ENCODE results near the gene VAPB. TPM values are rescaled to one million over a fixed set of nuclear protein-coding genes. Genes with fewer than 3 reads are reported as not detected.
"Not testable (repeated sequence)": the region's sequence is repeated elsewhere in the genome, so short reads cannot be mapped to it uniquely, and the experiment has no call there.

The VAPB gene
- total RNA-seq, 1 donor from 2014 or later = 11.1 TPM

GRCh38 chr20:58361481-58362205 lies 27.4 kb upstream of the VAPB start:
- no peaks in the 10 kb centered on the region for H3K4me1 ChIP-seq
- no peak overlapping the region for H3K27ac ChIP-seq
- no peaks in the 10 kb centered on the region for H3K27me3 ChIP-seq
- TF ChIP-seq CTCF (IDR thresholded peaks at IDR 0.05) = no peak
- H3K4me3 ChIP-seq = no peak overlapping the region
- intact Hi-C loops (cut with DNase I) = no loop called here
- DNase-seq (ENCODE audit: low spot score in 2 of 2) = no peak
- H3K9me3 ChIP-seq = no peaks in the 10 kb centered on the region
- H3K36me3 ChIP-seq = peaks cover 8 to 32% of the 10 kb centered on the region in 2 donors

GRCh38 chr20:58362206-58362516 lies 26.9 kb upstream of the VAPB start:
- H3K27me3 ChIP-seq = no peaks in the 10 kb centered on the region
- H3K27ac ChIP-seq = no peak overlapping the region
- H3K9me3 ChIP-seq = no peaks in the 10 kb centered on the region
- no peak for TF ChIP-seq CTCF (IDR thresholded peaks at IDR 0.05)
- H3K4me1 ChIP-seq = no peaks in the 10 kb centered on the region
- intact Hi-C loops (cut with DNase I) = no loop called here
- peaks cover 8 to 27% of the 10 kb centered on the region in 2 donors for H3K36me3 ChIP-seq
- no peak overlapping the region for H3K4me3 ChIP-seq
- no peak for DNase-seq (ENCODE audit: low spot score in 2 of 2)

GRCh38 chr20:58362970-58363369 lies 26.1 kb upstream of the VAPB start:
- no peak for TF ChIP-seq CTCF (IDR thresholded peaks at IDR 0.05)
- Histone ChIP-seq H3K4me3 (no peak overlapping the region), H3K36me3 (peaks cover 11 to 22% of the 10 kb centered on the region in 2 donors), H3K27me3 (no peaks in the 10 kb centered on the region), H3K9me3 (no peaks in the 10 kb centered on the region), H3K27ac (no peak overlapping the region), H3K4me1 (no peaks in the 10 kb centered on the region)
- intact Hi-C loops (cut with DNase I) = no loop called here
- DNase-seq (ENCODE audit: low spot score in 2 of 2) = no peak

- H3K9me3 ChIP-seq = no peaks in the 10 kb centered on the region
- intact Hi-C loops (cut with DNase I) = no loop called here
- no peak for TF ChIP-seq CTCF (IDR thresholded peaks at IDR 0.05)
- H3K27ac ChIP-seq = no peak overlapping the region
- H3K27me3 ChIP-seq = no peaks in the 10 kb centered on the region
- H3K36me3 ChIP-seq = peaks cover 3 to 5% of the 10 kb centered on the region in 2 donors
- no peak overlapping the region for H3K4me3 ChIP-seq
- no peak for DNase-seq (ENCODE audit: low spot score in 2 of 2)
- no peaks in the 10 kb centered on the region for H3K4me1 ChIP-seq
Observed at GRCh38 chr20:58366866-58367265, 22.2 kb upstream of the VAPB start.

GRCh38 chr20:58372806-58373205 lies 16.2 kb upstream of the VAPB start:
- Histone ChIP-seq H3K36me3 (no peaks in the 10 kb centered on the region), H3K4me3 (no peak overlapping the region), H3K27ac (no peak overlapping the region), H3K4me1 (no peaks in the 10 kb centered on the region), H3K27me3 (no peaks in the 10 kb centered on the region), H3K9me3 (no peaks in the 10 kb centered on the region)
- no peak for DNase-seq (ENCODE audit: low spot score in 2 of 2)
- no peak for TF ChIP-seq CTCF (IDR thresholded peaks at IDR 0.05)
- intact Hi-C loops (cut with DNase I) = no loop called here

GRCh38 chr20:58373296-58373695 lies 15.7 kb upstream of the VAPB start:
- H3K9me3 ChIP-seq; intact Hi-C loops (cut with DNase I); H3K4me3 ChIP-seq; H3K27ac ChIP-seq; H3K27me3 ChIP-seq; DNase-seq (ENCODE audit: low spot score in 2 of 2); H3K36me3 ChIP-seq; H3K4me1 ChIP-seq: not testable (repeated sequence)

All from ascending aorta (tissue), 2 donors.